Measurements from ENCODE around the gene MRPL44.

DNA sequence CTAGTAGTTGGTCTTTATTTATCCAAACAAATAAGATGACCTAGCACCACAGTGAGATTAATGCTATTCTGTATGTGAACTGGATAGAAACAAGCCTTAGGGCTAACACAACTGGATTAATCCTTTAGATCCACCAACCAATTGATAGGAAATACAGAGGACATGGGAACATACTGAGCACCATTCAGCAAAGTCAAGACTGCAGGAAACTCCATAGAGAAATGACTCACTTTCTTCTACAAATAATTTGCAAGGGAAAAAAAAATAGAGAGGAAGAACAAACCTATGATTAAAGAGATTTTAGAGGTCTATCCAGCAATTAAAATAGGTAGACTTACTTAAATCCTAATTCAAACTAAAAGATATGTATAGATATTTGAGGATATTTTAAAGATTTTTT, 36.1 kb upstream of the MRPL44 start:
- TF ChIP-seq EZH2phosphoT487 (IDR thresholded peaks at IDR 0.05; ENCODE audit: insufficient read depth, low read depth) (no peak), EZH2 (IDR thresholded peaks at IDR 0.05; ENCODE audit: insufficient read depth, poor library complexity, severe bottlenecking) (no peak)
